Keratinocyte (primary cell): ENCODE results near the gene RBP4. TPM values are rescaled to one million over a fixed set of nuclear protein-coding genes. Genes with fewer than 3 reads are reported as not detected.
A peak's percentile ranks its signal among the peaks of the same experiment; 100 is the strongest.

Source experiments
- DNase-seq: peaks from one replicate; pipeline ENCODE4 v3.0.0-alpha.2; 2011; ENCODE audit warnings: low read depth, missing footprints, low spot score
- FAIRE-seq: peaks from 2 replicates; lab custom pipeline; 2011; peaks lifted over from hg19 to GRCh38; lab: Jason Lieb, UNC
- H2AFZ ChIP-seq: 2 replicates; pipeline ENCODE4 v1.6.0; 2012; ENCODE audit warnings: low read length, control low read depth, inconsistent platforms; ENCODE audit not compliant: control insufficient read depth
- H3K27ac ChIP-seq: 2 replicates; pipeline ENCODE4 v1.5.1; 2011; ENCODE audit warnings: low read length; ENCODE audit not compliant: control insufficient read depth, insufficient read depth
- H3K27me3 ChIP-seq: 3 replicates; pipeline ENCODE4 v1.6.0; 2011; ENCODE audit warnings: low read length; ENCODE audit not compliant: control insufficient read depth, insufficient read depth; ENCODE audit errors: extremely low read depth
- H3K36me3 ChIP-seq, 2 experiments: 2 replicates in 1 of 2; 3 replicates in 1 of 2; pipeline ENCODE4 v1.5.1; 2011; ENCODE audit warnings: low read length in 2 of 2, mild to moderate bottlenecking in 1 of 2; ENCODE audit not compliant: control insufficient read depth in 2 of 2, insufficient read depth in 2 of 2; ENCODE audit errors: extremely low read depth in 1 of 2
- H3K4me1 ChIP-seq: 3 replicates; pipeline ENCODE4 v1.5.1; 2011; ENCODE audit warnings: low read length; ENCODE audit not compliant: control insufficient read depth, insufficient read depth; ENCODE audit errors: extremely low read depth
- H3K4me2 ChIP-seq: 3 replicates; pipeline ENCODE4 v1.6.0; 2011; ENCODE audit warnings: low read depth, low read length; ENCODE audit not compliant: control insufficient read depth, insufficient read depth; ENCODE audit errors: extremely low read depth
- H3K4me3 ChIP-seq, 3 experiments: fragments of 200-600 bp in 1 of 3; sonication (generic) in 1 of 3; 2 replicates in 2 of 3; 3 replicates in 1 of 3; pipeline ENCODE4 v1.5.1; 2011 to 2016; ENCODE audit warnings: low read length in 3 of 3, mild to moderate bottlenecking in 3 of 3, control low read depth in 2 of 3, inconsistent platforms in 1 of 3, low read depth in 1 of 3, mixed read lengths in 1 of 3, mixed run types in 1 of 3, moderate library complexity in 1 of 3; ENCODE audit not compliant: control insufficient read depth in 2 of 3, insufficient read depth in 2 of 3; ENCODE audit errors: extremely low read depth in 1 of 3
- H3K79me2 ChIP-seq: 2 replicates; pipeline ENCODE4 v1.6.0; 2012; ENCODE audit warnings: low read length; ENCODE audit not compliant: control insufficient read depth, insufficient read depth
- H3K9ac ChIP-seq: 3 replicates; pipeline ENCODE4 v1.6.0; 2011; ENCODE audit warnings: low read length; ENCODE audit not compliant: control insufficient read depth, insufficient read depth; ENCODE audit errors: extremely low read depth
- H3K9me1 ChIP-seq: 3 replicates; pipeline ENCODE4 v1.6.0; 2011; ENCODE audit warnings: low read length; ENCODE audit not compliant: control insufficient read depth, insufficient read depth; ENCODE audit errors: extremely low read depth
- H3K9me3 ChIP-seq: 2 replicates; pipeline ENCODE4 v1.5.1; 2012; ENCODE audit warnings: low read depth, low read length; ENCODE audit not compliant: control insufficient read depth
- H4K20me1 ChIP-seq: 3 replicates; pipeline ENCODE4 v1.6.0; 2011; ENCODE audit warnings: low read length; ENCODE audit not compliant: control insufficient read depth, insufficient read depth; ENCODE audit errors: extremely low read depth
- CTCF ChIP-seq, 3 experiments: IDR thresholded peaks in 1 of 3; conservative IDR thresholded peaks in 1 of 3; optimal IDR thresholded peaks in 1 of 3; 2 replicates in 2 of 3; 3 replicates in 1 of 3; pipeline versions ENCODE3 to v1.5.1; 2011; ENCODE audit warnings: low read length in 3 of 3, mild to moderate bottlenecking in 3 of 3, moderate library complexity in 2 of 3, control low read depth in 1 of 3, inconsistent platforms in 1 of 3; ENCODE audit not compliant: insufficient read depth in 2 of 3; ENCODE audit errors: extremely low read depth in 1 of 3
- EZH2 ChIP-seq: IDR thresholded peaks from one replicate; pipeline ENCODE4 v1.6.1; 2012; ENCODE audit warnings: inconsistent platforms, mild to moderate bottlenecking, low read length, moderate library complexity
- dilution Hi-C: fragments of 300-500 bp; cut with MboI; formaldehyde crosslinking; loops from one replicate; pipeline ENCODE4 v1.7.0; 2020; ENCODE audit warnings: low sequenced_read_pairs; ENCODE audit not compliant: extremely low pct_ligation_motif_present
- polyA plus RNA-seq, 5 experiments: library from polyadenylated mRNA; depleted of rRNA in 3 of 5; stranded (reverse) in 3 of 5; stranded (forward) in 1 of 5; unstranded in 1 of 5; fragments of >200 nt; gene quantifications; 1 replicate in 1 of 5; 2 replicates in 3 of 5; 3 replicates in 1 of 5; pipeline versions ENCODE4 v1.2.1 to v1.2.3, GENCODE V29; 2011 to 2012; ENCODE audit warnings: missing spikeins in 2 of 5, low read depth in 1 of 5, low replicate concordance in 1 of 5

Gene RBP4
- polyA plus RNA-seq, 1 donor (not counting 4 experiments of a cell fraction or from before 2014, with no cell fraction given) = not detected

GRCh38 chr10:93601774-93602162 lies 733 bp upstream of the RBP4 start:
- no peak for TF ChIP-seq CTCF (optimal IDR thresholded peaks at IDR 0.05 in 1 of 3, IDR thresholded peaks at IDR 0.05 in 1 of 3, conservative IDR thresholded peaks at IDR 0.05 in 1 of 3; ENCODE audit: extremely low read depth in 1 of 3, insufficient read depth in 2 of 3, low read length in 3 of 3)
- no peak for TF ChIP-seq EZH2
- Histone ChIP-seq H3K36me3 (no peaks in the 10 kb centered on the region), H3K4me2 (no peak overlapping the region), H3K27ac (no peak overlapping the region), H3K4me3 (no peak overlapping the region), H3K79me2 (no peaks in the 10 kb centered on the region), H3K4me1 (no peaks in the 10 kb centered on the region), H4K20me1 (no peaks in the 10 kb centered on the region), H3K9ac (no peak overlapping the region), H3K9me3 (no peaks in the 10 kb centered on the region), H2AFZ (no peak overlapping the region), H3K9me1 (no peaks in the 10 kb centered on the region), H3K27me3 (peaks cover 42% of the 10 kb centered on the region)
- no peak for FAIRE-seq
- DNase-seq = no peak
- dilution Hi-C loops = no loop called here

- dilution Hi-C loops = no loop called here
- H3K4me2 ChIP-seq = no peak overlapping the region
These were observed 439 bp downstream of the RBP4 start for GRCh38 chr10:93600446-93601145.

More at GRCh38 chr10:93600446-93601145, 439 bp downstream of the RBP4 start:
- no peaks in the 10 kb centered on the region for H3K4me1 ChIP-seq
- peak; percentile 70 for TF ChIP-seq EZH2
- TF ChIP-seq CTCF (optimal IDR thresholded peaks at IDR 0.05 in 1 of 3, IDR thresholded peaks at IDR 0.05 in 1 of 3, conservative IDR thresholded peaks at IDR 0.05 in 1 of 3; ENCODE audit: extremely low read depth in 1 of 3, insufficient read depth in 2 of 3, low read length in 3 of 3) = no peak
- H4K20me1 ChIP-seq = no peaks in the 10 kb centered on the region
- no peaks in the 10 kb centered on the region for H3K9me3 ChIP-seq
- H3K4me3 ChIP-seq = no peak overlapping the region
- no peak overlapping the region for H3K27ac ChIP-seq
- DNase-seq = no peak
- H3K79me2 ChIP-seq = no peaks in the 10 kb centered on the region
- no peak overlapping the region for H3K9ac ChIP-seq
- no peak overlapping the region for H2AFZ ChIP-seq
- no peaks in the 10 kb centered on the region for H3K36me3 ChIP-seq
- H3K27me3 ChIP-seq = peaks cover 42% of the 10 kb centered on the region
- H3K9me1 ChIP-seq = no peaks in the 10 kb centered on the region
- FAIRE-seq = no peak
